Effector memory CD8-positive, alpha-beta T cell (primary cell): ENCODE measurements around the gene USP6.
"Not testable (repeated sequence)": the region's sequence is repeated elsewhere in the genome, so short reads cannot be mapped to it uniquely, and the experiment has no call there.

Experiments
- ATAC-seq: fragments of 150-1000 bp; cut with Tn5 transposase; replicated peaks from 2 replicates; pipeline ENCODE4 v1.10.0; 2021; ENCODE audit warnings: mild to moderate bottlenecking, moderate library complexity
- DNase-seq, 3 experiments: peaks; one replicate each; pipeline ENCODE4 v3.0.0; 2021
- H3K27ac Mint-ChIP-seq, 2 donors: one replicate each; pipeline ENCODE4 v1.8.0; 2022; ENCODE audit warnings: mild to moderate bottlenecking in 2 of 2, mixed read lengths in 2 of 2, moderate library complexity in 2 of 2
- H3K27me3 Mint-ChIP-seq, 2 donors: one replicate each; pipeline ENCODE4 v1.8.0; 2022; ENCODE audit warnings: mixed read lengths in 2 of 2
- H3K36me3 Mint-ChIP-seq: one replicate; pipeline ENCODE4 v1.8.0; 2022; ENCODE audit warnings: mild to moderate bottlenecking, moderate library complexity, mixed read lengths; ENCODE audit not compliant: insufficient read depth
- H3K4me1 Mint-ChIP-seq, 2 donors: one replicate each; pipeline ENCODE4 v1.8.0; 2022; ENCODE audit warnings: low read depth in 2 of 2, mixed read lengths in 2 of 2
- H3K4me3 Mint-ChIP-seq, 2 donors: one replicate each; pipeline ENCODE4 v1.8.0; 2022; ENCODE audit warnings: mild to moderate bottlenecking in 2 of 2, mixed read lengths in 2 of 2, moderate library complexity in 2 of 2
- H3K9me3 Mint-ChIP-seq, 2 donors: one replicate each; pipeline ENCODE4 v1.8.0; 2022; ENCODE audit warnings: mixed read lengths in 2 of 2
- total RNA-seq, 9 experiments: gene quantifications; one replicate each; lab custom pipeline; 2026; lab: John Stamatoyannopoulos, UW

Gene USP6
- total RNA-seq: 0 to 0.39 (median 0.10) reads per million in 9 experiments

DNA sequence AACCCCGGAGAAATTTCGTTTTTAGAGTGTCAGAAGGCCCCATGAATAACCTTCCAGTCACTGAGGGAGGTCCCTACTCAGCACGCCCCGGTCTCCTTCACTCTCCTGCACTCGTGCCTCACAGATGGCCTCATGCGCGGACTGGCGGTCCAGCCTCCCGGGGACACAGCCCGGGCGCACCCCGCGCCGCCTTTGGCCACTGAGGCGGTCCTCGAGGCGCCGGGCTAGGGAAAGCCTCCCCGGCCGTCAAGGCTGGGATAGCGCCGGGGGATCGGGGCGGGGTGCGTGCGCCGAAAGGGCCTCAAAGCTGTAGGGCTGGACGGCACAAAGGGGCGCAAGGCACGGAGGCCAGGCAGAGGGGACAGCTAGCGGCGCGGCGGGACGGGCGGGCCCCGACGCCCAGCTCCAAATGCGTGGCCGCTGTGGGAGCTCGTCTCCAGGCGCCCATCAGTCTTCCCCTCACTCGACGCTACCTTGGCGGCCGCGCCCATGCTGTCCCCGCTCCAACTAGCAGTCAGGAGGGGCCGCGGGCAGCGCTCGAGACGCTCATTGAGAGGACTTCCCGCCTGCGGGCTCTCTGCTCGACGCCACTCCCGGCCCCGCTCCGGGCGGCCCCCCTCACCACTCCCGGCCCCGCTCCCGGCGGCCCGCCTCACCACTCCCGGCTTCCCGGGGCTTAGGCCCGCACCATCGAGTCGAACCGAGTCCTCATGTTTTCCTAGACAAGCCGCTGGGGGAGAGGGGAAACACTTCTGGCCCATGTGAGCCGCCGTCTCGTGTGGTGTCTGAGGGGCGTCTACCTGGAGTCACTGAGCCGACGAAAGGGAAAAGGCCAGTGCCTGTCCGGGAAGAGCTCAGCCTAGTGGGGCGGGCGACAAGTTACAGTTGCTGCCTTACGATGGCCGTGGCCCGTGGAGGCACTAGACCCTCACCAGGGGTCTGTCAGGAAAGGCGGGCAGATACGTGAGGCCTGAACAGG is at the start of gene USP6:
USP6 (plus strand) TSS at position 360 of the 979 bp plus-strand sequence. CDS start 14,336 bp downstream, outside the sequence.
- Mint-ChIP-seq H3K4me1 (peaks cover 8 to 14% of the 10 kb centered on the region in 2 donors), H3K4me3 (peak within 1 kb of the TSS in 1 of 2 donors; percentile 18), H3K36me3 (peaks cover 8% of the 10 kb centered on the region), H3K27me3 (peaks cover 31 to 41% of the 10 kb centered on the region in 2 donors), H3K9me3 (no peaks in the 10 kb centered on the region), H3K27ac (no peak within 1 kb of the TSS)
- ATAC-seq (no peak), DNase-seq (no peak)

DNA sequence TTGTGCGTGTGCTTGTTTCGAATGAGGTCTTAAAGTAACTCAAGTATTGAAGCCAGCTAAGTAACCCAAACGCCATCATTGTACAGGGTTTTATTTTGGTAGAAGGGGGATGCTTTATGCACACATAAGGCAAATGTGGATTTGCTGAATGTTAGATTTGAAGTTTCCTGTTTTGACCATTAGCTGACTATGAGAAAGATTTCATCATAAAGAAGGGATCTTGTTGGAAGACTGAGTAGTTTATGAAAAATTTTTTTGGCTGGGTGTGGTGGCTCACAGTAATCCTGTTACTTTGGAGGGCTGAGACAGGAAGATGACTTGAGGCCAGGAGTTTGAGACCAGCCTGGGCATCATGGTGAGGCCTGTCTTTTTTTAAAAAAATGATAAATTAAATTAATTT is 47.6 kb upstream of the USP6 start:
- no peak overlapping the region for H3K27ac Mint-ChIP-seq

DNA sequence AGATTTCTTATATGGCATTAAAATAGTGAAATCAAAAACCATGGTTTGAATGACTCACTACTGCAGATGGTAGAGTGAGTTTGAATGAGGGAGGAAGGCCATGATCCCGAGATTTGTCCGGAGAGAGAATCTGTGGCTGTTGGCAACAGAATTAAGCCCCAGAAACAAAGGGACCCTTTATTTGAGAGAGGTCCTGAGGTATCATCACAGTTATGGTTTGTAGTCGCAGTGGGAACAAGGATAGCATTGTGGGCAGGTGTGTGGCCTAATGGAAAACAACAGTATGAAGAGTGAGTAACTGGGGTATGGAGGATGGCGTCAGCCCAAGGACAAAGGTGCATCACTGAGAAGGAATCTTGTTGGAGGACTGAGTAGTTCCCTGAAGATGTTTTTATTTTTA is 46.1 kb upstream of the USP6 start:
- no peak for ATAC-seq
- Mint-ChIP-seq H3K4me1 (no peaks in the 10 kb centered on the region), H3K36me3 (no peaks in the 10 kb centered on the region)

More for the DNA sequence above, 47.6 kb upstream of the USP6 start:
- DNase-seq: no peak
- Mint-ChIP-seq H3K27me3 (peaks cover 0 to 6% of the 10 kb centered on the region in 2 donors), H3K4me1 (no peaks in the 10 kb centered on the region), H3K36me3 (no peaks in the 10 kb centered on the region), H3K4me3 (no peak overlapping the region), H3K9me3 (no peaks in the 10 kb centered on the region)
- ATAC-seq: no peak

DNA sequence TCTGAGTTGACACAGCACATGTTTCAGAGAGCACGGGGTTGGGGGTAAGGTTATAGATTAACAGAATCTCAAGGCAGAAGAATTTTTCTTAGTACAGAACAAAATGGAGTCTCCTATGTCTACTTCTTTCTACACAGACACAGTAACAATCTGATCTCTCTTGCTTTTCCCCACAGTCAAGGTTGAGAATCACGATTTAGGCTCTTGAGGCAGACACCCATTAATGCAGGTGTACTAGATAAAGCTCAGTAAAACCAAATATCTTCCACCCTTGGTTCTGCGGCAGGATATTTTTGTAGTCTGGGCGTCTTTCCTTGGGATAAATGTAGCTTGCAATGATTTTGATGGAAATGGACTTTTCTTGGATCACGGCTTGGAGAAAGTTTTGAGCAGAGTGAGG is 40.4 kb upstream of the USP6 start:
- peaks cover 12 to 19% of the 10 kb centered on the region in 2 donors for H3K4me1 Mint-ChIP-seq
- not testable (repeated sequence) for H3K36me3 Mint-ChIP-seq, ATAC-seq, H3K27me3 Mint-ChIP-seq, H3K4me3 Mint-ChIP-seq, DNase-seq, H3K9me3 Mint-ChIP-seq
- peak overlapping the region in 1 of 2 donors; percentile 53 for H3K27ac Mint-ChIP-seq

More for the DNA sequence above, 46.1 kb upstream of the USP6 start:
- Mint-ChIP-seq H3K27ac (peak overlapping the region in 1 of 2 donors; percentile 36), H3K27me3 (peaks cover 0 to 6% of the 10 kb centered on the region in 2 donors), H3K9me3 (no peaks in the 10 kb centered on the region), H3K4me3 (no peak overlapping the region)
- no peak for DNase-seq

DNA sequence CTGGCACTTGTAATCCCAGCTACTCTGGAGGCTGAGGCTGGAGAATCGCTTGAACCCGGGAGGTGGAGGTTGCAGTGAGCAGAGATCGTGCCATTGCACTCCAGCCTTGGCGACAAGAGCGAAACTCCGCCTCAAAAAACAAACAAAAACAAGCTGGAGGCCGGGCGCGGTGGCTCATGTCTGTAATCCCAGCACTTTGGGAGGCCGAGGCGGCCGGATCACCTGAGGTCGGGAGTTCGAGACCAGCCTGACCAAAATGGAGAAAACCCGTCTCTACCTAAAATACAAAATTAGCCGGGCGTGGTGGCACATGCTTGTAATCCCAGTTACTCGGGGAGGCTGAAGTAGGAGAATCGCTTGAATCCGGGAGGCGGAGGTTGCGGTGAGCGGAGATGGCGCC is 38.6 kb upstream of the USP6 start:
- Mint-ChIP-seq H3K27ac (peak overlapping the region in 1 of 2 donors; percentile 96), H3K4me3 (peak overlapping the region; percentile 83 to 89), H3K36me3 (peaks cover 11% of the 10 kb centered on the region), H3K4me1 (peaks cover 17 to 27% of the 10 kb centered on the region in 2 donors)
- DNase-seq, H3K27me3 Mint-ChIP-seq, ATAC-seq, H3K9me3 Mint-ChIP-seq: not testable (repeated sequence)

DNA sequence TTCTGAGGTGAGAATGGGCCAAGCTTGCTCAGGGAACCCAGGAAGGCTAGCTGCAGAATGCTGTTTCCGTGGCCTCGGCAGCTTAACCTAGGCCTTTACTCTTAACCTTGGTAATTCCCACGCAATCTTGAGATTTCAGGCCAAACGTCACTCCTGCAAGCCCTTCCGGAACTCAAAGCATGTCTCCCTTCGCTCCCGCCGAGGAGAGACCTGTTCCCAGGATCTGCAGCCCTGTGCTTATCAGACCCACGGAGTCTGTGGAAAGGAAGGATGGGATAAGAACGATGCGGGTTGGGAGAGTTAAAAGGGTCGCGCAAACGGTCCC is 38.1 kb upstream of the USP6 start:
- Mint-ChIP-seq H3K27ac (peak overlapping the region; percentile 92 to 96), H3K4me1 (peaks cover 17 to 27% of the 10 kb centered on the region in 2 donors), H3K27me3 (no peaks in the 10 kb centered on the region), H3K9me3 (no peaks in the 10 kb centered on the region), H3K36me3 (peaks cover 11% of the 10 kb centered on the region), H3K4me3 (peak overlapping the region; percentile 83 to 89)
- ATAC-seq (no peak), DNase-seq (no peak)

DNA sequence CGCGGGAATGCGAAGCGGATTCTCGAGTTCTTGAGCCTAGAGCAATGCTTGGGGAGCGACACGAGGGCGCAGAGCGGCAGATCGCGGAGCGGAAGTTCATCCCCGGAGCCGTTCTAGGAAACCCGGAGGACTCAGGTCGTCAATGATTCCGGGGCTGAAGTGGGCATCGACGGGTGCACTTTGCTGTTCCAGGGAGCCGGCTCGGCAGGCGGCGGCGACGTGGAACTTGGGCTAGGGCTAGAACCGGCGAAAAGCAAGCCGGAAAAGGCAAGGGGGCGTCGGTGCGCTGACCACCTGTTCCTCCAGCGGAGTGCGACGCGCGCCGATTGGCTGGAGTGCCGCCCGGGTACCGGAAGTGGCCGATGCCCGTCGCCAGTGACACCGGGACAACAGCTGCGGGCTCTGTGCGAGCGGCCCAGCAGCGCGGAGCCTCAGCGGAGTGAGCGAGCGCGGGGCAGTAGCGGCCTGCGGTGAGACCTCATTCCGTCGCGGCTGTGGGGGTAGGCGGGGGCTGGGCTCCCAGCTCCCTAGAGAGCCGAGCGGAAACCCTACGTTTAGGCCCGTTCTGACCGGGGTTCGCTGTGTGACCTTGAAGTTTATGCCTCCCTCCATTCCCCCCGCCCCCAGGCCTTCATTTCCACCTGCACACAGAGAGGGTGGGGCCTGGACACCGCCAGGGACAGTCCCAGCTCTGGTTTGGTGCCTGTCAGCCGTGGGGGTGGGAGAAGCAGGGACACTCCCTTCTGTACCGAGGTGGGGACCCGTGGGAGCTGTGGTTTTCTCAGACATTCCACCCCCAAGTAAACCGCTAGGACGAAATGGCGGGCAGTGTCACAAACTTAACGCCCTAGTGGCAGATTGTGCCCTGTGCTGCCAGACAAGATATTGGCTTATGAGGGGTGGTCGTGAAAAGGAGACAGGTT is 37.5 kb upstream of the USP6 start, which contains the start of gene ZFP3:
ZFP3 (plus strand) TSS at position 362 of the 923 bp plus-strand sequence. CDS start 13,038 bp downstream, outside the sequence.
- Mint-ChIP-seq H3K27ac (peak within 1 kb of the TSS; percentile 92 to 96), H3K4me3 (peak within 1 kb of the TSS; percentile 83 to 89)

DNA sequence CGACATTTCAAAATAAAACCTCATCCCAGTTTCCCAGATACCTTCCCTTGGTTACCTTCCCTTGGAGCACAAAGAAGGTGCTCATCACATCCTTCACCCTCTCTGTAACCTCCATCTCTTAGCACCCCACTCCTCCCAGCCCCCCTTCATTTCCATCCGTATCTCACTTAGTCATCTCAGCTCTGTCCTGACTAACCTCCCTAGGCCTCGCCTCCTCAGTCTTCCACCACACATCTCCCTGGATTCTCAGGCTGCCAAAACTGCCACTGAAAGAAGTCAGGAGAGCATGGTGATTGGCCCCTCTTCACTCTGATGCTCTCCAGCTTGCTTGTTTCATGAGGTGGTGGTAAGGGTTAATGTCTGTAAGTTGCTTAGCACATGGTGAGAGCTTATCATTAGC is 35.2 kb upstream of the USP6 start:
- DNase-seq: no peak
- Mint-ChIP-seq H3K27me3 (no peaks in the 10 kb centered on the region), H3K4me1 (peaks cover 20 to 27% of the 10 kb centered on the region in 2 donors), H3K36me3 (peaks cover 11% of the 10 kb centered on the region), H3K9me3 (peaks cover 0 to 6% of the 10 kb centered on the region in 2 donors), H3K27ac (peak overlapping the region in 1 of 2 donors; percentile 4), H3K4me3 (no peak overlapping the region)
- ATAC-seq: no peak

More for the DNA sequence above, 37.5 kb upstream of the USP6 start, which contains the start of gene ZFP3:
- H3K27me3 Mint-ChIP-seq: no peaks in the 10 kb centered on the region
- peak; percentile 53 to 59 (median 58) for DNase-seq
- peaks cover 17 to 27% of the 10 kb centered on the region in 2 donors for H3K4me1 Mint-ChIP-seq
- H3K9me3 Mint-ChIP-seq: no peaks in the 10 kb centered on the region
- H3K36me3 Mint-ChIP-seq: peaks cover 11% of the 10 kb centered on the region
- ATAC-seq: peak; percentile 78

DNA sequence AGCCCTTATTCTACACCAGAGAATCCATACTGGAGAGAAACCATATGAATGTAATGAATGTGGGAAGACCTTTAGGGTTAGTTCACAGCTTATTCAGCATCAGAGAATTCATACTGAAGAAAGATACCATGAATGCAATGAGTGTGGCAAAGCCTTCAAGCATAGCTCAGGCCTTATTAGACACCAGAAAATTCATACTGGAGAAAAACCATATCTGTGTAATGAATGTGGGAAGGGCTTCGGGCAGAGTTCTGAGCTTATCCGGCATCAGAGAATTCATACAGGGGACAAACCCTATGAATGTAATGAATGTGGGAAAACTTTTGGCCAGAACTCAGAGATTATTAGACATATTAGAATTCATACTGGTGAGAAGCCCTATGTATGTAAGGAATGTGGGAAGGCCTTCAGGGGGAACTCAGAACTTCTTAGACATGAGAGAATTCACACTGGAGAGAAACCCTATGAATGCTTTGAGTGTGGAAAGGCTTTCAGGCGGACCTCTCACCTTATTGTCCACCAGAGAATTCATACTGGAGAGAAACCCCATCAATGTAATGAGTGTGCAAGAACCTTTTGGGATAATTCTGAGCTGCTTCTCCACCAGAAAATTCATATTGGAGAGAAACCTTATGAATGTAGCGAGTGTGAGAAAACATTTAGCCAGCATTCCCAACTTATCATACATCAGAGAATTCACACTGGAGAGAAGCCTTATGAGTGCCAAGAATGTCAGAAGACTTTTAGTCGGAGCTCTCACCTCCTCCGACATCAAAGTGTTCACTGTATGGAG is 23.4 kb upstream of the USP6 start:
- Mint-ChIP-seq H3K27ac (no peak overlapping the region), H3K4me1 (peaks cover 0 to 3% of the 10 kb centered on the region in 2 donors), H3K9me3 (peaks cover 25 to 37% of the 10 kb centered on the region in 2 donors), H3K27me3 (no peaks in the 10 kb centered on the region), H3K4me3 (no peak overlapping the region), H3K36me3 (peaks cover 24% of the 10 kb centered on the region)
- DNase-seq (no peak), ATAC-seq (no peak)

DNA sequence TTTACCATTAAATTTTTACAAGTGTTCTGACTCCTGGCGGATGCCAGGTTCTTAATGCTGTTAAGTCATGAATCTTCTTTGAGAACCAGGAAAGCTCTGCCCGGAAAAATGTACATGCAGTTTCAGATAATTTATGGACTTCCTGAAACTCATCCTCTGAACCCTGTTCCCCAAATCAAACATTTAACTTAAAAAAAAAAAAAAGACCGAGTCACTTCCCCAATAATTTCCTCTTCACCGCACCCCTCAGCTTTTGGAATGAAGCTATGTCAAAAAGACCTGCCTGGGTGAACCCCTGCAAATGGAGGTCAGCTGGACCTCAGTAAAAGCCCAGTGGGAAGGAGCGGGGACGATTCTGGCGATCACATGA is 19.1 kb upstream of the USP6 start:
- ATAC-seq: no peak
- Mint-ChIP-seq H3K4me1 (peaks cover 0 to 4% of the 10 kb centered on the region in 2 donors), H3K4me3 (peak overlapping the region; percentile 41 to 77), H3K27me3 (peaks cover 0 to 10% of the 10 kb centered on the region in 2 donors), H3K27ac (no peak overlapping the region), H3K36me3 (peaks cover under 1% of the 10 kb centered on the region), H3K9me3 (peaks cover 14 to 18% of the 10 kb centered on the region in 2 donors)
- DNase-seq: no peak

DNA sequence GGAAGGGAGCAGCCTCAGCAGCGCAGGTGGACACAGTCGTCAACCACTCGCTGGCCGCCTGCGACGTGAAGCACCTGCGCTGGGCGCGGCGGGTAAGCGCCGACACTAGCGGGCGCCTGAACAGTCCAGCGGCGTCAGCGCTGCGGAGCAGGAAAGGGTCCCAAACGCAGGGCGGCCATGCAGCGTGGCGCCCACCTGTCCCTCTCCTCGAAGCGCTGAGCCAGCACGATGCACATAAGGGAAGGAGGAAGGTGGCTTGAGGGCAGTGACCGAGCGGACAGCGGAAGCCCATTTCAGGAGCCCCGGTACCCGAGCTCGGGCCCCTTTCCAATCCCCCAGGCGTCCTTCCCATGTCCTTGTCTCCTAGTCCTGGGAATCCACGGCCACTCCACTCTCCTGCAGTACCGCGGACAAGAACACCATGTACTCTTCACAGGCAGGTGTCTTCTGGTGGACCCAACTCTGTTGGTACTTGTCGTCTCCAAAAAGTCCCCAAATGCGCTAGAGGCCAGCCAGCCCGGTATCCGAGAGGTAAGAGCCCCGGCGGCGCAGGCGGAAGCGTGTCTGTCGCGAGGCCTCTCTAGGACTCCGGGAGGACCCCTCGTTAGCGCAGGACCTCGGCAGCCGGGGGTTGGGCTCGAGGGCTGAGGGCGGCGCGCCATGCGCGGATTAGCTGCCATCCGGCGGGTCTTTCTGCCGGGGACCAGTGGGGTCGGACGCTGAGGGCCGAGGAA is 18.6 kb upstream of the USP6 start:
- Mint-ChIP-seq H3K27me3 (peaks cover 0 to 10% of the 10 kb centered on the region in 2 donors), H3K4me3 (peak overlapping the region; percentile 41 to 77), H3K9me3 (peaks cover 14 to 18% of the 10 kb centered on the region in 2 donors), H3K36me3 (no peaks in the 10 kb centered on the region), H3K4me1 (peaks cover 0 to 4% of the 10 kb centered on the region in 2 donors), H3K27ac (no peak overlapping the region)
- ATAC-seq (peak; percentile 70), DNase-seq (peak in 2 of 3 experiments; percentile 15 to 16)

DNA sequence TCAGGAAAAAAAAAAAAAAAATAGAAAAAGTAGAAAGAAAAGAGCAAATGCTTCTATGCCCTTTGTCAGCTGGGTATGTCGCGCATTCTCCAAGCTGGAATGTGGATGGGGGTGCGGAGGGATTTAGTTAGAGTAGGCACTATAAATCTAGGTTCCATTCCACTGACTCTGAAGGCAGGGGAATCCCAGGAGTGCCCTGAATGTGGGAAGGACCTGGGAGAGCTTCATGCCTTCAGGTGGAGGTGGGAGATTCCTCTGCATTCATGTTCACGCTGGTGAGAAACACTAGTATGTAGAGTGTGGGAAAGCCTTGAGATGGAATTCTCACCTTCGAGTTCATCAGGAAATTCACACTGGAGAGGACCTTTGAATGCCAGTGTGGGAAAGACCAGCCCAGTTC is 16.6 kb upstream of the USP6 start:
- no peak overlapping the region for H3K27ac Mint-ChIP-seq
- H3K27me3 Mint-ChIP-seq: peaks cover 0 to 10% of the 10 kb centered on the region in 2 donors
- H3K4me3 Mint-ChIP-seq: no peak overlapping the region
- ATAC-seq: no peak
- H3K36me3 Mint-ChIP-seq: no peaks in the 10 kb centered on the region
- no peak for DNase-seq
- peaks cover 0 to 4% of the 10 kb centered on the region in 2 donors for H3K4me1 Mint-ChIP-seq
- peaks cover 9 to 11% of the 10 kb centered on the region in 2 donors for H3K9me3 Mint-ChIP-seq
